GM19239 (cell line): Measurements from ENCODE around the gene RPS19.
"Not testable (repeated sequence)": the region's sequence is repeated elsewhere in the genome, so short reads cannot be mapped to it uniquely, and the experiment has no call there.

Experiments used
- DNase-seq: peaks from one replicate; pipeline ENCODE4 v3.0.0; 2011; ENCODE audit warnings: low spot score; ENCODE audit not compliant: insufficient read length
- FAIRE-seq: peaks from 2 replicates; lab custom pipeline; 2011; peaks lifted over from hg19 to GRCh38; lab: Jason Lieb, UNC

The RPS19 gene

DNA sequence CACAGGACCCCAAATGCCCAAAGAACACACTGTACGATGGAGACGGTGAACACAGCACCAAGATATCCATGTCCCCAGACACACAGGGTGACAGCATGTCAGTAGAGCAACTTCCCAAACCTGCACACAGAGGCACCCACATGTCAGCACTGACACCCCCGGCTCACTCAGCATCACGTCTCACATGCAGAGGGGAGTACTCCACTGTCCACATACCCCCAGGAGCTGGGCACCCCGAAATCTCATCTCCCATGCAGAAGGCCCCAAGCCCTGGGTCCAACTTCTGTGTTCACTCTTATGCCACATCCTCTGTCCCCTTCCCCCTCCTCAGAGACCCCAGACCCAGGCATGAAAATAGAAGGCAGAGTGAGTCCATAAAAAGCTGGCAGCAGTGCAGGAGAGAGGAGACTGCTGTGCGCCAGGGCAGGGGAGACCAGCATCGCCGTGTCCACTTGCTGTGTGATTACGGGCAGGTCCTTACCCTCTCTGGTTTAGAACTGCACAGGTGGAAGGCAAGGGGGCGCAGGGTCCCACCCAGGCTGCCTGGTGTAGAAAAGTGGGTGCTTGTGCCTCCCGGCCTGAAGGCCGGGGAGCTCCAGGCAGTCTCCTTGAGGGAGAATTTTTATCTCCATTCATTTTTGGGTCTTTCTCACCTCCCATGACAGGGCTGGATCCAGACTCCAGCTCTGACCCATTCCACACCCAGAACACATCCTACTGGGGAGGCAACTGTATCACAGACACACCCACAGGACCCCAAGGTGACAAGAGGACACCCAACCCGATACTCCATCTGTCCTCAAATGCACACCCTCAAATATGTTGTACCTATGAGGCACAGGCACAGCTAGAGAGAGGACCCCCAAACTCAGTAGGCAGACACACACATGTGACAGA lies 51.2 kb downstream of the RPS19 start:
- FAIRE-seq = no peak
- no peak for DNase-seq

DNA sequence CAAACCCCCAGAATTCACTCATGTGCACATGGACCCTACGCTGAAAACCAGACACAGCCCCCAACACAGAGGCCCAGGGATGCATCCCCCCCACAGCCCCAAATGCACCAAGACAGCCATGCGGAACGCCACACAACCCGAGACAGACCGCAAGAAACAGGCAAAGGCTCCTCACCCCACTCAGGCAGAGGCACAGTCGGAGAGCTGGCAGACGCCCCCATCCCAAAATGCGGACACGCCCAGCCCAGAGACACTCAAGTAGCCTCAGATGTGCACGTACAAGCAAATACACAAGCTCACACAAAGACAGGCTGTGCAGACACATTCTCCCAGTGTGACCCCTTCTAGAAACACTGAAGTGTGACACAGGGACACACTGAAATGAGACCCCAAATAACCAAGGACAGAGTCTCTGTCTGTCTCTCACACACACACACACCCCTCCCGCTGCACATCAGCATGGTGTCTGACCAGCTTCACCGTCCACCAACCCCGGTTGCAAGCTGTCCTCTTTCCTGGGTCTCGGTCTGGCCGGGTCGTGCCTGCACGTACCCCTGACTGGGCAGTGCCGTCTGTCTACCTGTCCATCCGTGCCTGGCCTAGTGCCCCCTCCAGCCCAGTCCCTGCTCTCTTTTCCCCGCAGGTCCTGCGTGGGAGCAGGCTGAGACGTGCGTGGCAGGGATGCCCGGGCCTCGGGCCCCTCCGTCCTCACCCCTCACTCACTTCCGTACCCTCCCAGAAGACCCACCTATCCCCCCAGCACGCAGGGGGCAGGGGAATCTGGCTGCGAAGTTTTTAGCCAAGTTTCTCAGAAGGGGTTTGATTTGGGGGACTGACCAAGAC lies 52.1 kb downstream of the RPS19 start:
- DNase-seq = no peak
- FAIRE-seq = no peak

DNA sequence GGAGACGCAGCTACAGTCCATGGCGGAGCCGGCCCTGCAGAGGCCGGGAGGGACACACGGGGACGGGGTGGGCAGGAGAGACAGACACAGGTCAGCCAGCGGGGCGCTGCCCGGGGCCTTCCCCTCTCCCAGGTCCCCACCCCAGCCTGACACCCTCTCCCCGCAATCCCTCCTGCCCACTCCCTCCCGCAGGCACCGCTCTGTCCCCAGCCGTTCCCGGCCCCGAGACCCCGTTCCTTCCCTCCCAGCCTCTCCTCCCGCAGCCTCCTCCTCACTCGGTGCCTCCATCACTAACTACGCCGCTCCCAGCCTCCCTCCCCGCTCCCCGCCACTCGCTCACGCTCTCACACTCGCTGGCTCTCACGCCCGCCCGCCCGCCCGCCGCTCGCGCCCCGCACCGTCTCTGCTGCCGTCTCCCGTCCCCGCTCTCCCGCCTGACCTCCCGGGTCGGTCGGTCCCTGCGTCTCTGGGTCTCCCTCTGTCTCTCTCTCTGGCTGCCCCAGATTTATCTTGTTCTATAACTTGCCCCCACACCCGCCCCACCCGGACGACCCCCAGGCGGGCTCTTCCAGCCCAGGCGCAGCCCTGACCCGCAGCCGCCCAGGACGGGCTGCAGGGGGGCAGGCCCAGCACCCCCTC lies 53.0 kb downstream of the RPS19 start:
- FAIRE-seq = no peak
- no peak for DNase-seq

GRCh38 chr19:41913538-41914423 lies 53.7 kb downstream of the RPS19 start:
- FAIRE-seq = no peak
- no peak for DNase-seq

- FAIRE-seq, DNase-seq: not testable (repeated sequence)
These were observed 54.4 kb downstream of the RPS19 start for GRCh38 chr19:41914424-41914834.

- DNase-seq (no peak), FAIRE-seq (no peak)
These were observed 55.1 kb downstream of the RPS19 start for GRCh38 chr19:41915021-41915775.

DNA sequence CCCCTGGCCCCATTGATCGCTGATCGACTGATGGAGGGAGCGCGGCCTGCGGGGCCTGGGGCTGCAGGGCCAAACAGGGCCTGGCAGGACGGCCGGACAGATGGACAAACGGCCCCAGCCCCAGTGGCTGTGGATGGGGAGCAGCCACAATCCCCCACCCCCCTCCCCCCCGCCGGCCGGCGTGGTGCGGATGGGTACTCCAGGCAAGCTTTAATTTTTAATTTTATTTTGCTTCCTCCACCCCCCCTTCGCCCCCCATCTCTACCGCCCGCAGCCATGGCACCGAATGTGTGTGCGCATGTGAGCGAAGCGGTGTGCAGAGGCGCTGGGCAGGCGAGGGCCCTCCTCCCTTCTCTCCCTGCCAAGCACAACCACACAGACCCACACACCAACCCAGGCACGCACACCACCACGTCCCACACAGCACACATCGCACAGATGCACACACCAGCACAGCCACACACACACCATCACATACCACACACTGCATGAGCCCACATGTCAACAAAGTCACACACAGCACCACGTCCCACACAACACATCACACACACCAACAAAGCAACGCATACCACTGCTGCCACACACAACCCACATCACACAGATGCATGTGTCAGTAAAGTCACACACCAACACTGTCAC lies 55.8 kb downstream of the RPS19 start:
- no peak for FAIRE-seq
- no peak for DNase-seq

DNA sequence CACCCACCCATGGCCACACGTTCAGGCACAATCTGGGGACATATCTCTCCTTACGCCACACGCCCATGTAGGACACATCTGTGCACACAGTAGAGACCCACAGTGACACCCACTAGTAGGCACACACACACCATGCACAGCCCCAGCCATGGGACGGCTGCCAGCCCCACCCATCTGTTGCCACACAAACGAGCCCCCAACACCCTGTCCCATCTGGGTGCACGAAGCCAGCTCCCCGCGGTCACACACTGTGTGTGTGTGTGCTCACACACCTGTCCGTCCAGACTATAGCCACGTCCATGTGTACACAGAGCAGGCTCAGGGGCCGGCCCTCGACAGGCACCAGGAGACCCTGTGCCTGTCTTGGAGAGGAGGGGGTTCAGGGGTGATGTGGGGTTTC lies 57.6 kb downstream of the RPS19 start:
- DNase-seq (no peak), FAIRE-seq (no peak)

DNA sequence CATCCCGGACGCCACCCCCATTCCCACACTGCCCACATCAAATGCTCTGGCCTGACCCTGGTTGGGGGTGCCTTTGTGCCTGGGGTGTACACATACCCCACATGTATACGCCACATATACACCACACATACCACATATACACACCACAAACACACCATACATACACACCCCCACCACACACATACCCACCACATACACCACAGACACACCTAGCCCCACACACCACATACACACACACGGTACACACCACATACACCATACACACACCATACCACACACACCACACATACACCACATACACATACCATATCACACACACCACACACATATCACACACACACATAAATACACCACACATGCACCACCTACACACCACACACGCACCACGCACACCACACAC lies 58.0 kb downstream of the RPS19 start:
- FAIRE-seq = no peak
- DNase-seq = no peak

DNA sequence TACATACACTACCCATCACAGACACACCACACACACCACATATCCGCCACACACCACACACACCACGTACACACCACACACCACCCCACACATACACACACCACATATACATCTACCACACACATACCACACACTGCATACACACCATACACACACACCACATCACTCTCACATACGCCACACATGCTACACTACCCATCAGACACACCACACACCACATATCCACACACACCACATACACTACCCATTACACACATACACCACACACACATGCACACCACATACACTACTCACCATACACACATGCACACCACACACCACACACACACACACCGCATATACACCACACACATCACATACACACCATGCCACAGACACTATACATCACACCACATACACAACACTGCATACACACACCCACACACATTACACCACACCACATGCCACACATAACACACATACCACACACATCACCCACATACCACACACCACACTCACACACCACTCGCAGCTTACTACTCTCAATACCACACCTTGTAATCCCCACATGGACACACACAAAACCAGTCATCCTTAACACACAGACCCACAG lies 58.7 kb downstream of the RPS19 start:
- FAIRE-seq (no peak), DNase-seq (no peak)

DNA sequence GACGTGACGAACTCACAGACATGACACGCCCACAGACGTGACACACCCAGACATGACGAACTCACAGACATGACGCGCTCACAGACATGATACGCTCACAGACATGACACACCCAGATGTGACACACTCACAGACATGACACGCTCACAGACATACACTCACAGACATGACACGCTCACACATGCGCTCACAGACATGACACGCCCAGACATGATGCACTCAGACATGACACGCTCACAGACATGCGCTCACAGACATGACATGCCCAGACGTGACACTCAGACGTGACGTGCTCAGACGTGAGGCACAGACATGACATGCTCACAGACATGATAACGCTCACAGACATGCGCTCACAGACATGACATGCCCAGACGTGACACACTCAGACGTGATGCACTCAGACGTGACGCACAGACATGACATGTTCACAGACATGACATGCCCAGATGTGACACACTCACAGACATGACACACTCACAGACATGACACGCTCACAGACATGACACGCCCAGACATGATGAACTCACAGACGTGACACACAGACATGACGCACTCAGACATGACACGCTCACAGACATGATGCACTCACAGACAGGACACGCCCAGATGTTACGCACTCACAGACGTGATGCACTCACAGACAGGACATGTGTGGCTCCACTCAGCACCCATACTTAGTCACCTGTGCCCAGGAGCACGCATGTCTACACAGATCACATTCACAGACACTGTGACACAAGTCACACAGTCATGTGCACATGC lies 60.1 kb downstream of the RPS19 start:
- DNase-seq (no peak), FAIRE-seq (no peak)

DNA sequence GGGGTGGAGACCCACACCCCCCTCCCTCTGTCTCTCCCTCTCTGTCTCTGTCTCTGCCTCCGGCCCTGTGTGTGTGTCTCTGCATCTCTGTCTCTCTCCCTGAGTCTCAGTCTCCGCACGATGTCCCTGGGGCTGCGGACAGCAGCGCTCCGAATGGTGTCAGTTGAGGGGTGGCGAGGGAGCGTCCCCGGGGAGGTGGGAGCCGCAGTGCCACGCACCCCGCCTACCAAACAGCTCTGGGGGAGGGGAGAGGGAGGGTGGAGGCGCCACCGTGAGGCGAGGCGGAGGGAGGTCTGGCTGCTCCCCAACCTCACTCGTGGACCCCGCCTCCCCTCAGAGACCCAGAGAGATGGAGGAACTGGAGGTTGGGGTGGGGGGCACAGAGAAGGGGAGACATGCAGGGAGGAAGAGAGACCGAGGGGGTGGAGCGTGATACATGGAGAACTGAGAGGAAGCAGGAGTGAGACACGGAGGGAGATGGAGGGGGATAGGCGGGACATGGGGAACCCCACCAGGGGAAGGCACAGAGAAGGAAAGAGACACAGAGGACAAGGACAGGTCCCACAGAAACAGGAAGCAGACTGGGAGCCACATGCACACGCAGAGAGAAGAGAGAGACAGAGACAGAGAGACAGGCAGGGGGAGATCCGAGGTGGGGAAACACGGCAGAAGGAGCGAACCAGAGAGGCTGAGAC lies 61.0 kb downstream of the RPS19 start:
- DNase-seq (no peak), FAIRE-seq (no peak)

DNA sequence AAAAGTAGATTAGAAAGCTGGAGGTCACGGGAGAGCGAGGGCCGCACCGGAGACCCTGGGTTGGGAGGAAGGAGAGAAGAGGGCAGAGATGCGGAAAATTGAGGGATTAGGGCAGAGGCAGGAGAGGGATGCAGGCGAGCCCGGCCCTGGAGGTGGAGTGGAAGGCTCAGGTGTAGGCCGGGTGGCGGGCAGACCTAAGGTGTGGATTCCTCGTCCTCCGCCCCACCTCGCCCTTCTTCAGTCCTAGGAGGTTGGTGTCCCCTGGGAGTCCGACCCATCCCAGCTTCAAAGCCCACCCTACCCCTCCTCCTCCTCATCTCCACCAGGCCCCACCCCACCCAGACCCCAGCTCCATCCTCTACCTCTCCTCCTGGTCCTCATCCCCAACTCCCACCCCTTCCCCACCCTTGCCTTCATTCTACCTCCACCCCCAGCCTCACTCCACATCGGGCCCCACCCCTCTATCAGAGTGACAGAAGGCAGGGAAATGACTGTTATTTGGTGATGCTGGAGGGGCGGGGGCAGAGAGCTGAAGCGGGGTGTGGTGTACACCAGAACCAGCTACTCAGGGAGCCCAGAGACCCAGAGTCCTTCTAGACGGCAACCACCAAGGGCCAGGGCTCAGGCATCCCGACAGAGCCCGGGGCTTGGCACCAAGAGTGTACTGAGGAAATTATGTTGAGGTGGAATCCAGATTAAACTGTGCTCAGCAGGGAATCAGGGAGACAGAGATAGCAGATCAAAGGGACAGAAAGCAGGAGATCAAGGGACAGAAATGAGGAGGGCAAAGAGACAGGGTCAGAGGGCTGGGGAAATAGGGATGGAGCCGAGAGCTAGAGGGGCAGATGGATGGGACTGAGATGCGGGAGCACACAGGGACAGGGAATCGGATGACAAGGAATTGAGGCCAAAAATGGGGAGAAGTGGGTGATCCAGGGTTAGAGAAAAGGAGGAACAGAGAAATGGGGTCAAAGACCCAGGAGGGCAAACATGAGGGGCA lies 61.8 kb downstream of the RPS19 start:
- FAIRE-seq (no peak), DNase-seq (no peak)
